HCEC 1CT (cell line): ENCODE data around the gene SIDT2.
"Not testable (repeated sequence)": the region's sequence is repeated elsewhere in the genome, so short reads cannot be mapped to it uniquely, and the experiment has no call there.

Experiments
- DNase-seq: peaks from one replicate; pipeline ENCODE4 v3.0.0-alpha.2; 2017

SIDT2 gene

DNA sequence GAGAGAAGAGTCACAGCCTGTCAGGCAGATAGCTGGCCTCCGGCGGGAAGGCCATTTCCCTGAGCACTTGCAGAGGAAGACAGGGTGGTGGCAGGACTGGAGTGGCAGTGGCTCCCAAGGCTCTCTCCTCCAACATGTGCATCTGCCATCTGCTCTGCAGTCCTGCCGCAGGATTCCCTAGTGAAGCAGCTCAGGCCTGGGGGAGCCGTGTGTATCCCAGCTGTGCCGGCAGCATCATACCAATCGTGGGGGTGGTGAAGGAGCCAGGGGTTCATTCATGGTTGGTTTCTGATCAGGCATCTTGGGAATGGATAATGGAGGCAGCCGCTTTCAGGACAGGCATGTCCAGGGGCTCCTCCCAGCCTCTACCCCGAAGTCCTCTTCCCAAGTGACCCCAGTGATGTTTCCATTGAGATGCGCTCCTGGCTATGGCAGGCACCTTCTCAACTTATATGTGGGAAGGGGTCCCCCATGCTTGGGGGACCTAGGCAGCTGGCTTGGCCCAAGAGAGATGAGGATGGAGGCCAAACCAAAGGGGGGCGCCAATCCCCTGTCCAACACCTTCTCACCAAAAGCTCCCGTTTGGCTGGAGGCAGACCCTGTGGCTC lies 26.8 kb downstream of the SIDT2 start:
- no peak for DNase-seq

DNA sequence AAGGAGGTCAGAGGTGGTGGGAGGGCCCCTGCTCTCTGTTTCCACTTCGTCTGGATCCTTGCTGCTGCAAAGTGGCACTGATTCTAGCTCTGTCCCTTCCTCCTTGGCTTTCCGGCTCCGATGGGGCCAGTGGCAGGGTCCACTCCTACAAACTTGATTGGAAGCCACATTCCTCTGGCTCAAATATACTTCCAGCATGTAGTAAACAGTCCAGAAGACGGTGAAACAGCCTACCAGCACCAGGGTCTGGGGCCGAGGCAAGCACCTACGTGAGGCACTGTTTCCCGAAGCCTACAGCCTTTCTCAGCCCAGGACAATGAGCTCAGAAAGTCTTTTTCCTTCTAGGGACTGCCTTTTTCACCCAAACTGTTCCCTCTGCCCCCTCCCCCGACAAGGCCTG lies 27.6 kb downstream of the SIDT2 start:
- DNase-seq, result not testable (repeated sequence)

DNA sequence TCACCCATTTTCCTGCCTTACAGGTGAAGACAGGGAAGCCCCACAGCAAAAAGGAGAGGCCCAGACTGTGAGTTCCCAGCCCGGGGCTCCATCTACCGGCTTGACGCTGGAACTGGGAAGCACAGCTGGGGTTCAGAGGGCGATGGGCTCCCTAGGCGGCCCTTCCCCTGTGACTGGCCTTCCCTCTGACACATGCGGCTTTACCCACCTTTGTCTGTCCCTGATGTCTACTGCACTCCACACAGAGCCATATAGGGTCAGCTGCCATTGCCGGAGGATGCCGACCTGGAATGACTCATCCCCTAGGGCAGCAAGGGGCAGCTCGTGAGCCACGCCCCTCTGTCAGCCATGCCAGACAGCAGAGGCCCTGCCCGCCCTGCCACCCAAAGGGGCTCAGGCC lies 28.3 kb downstream of the SIDT2 start:
- not testable (repeated sequence) for DNase-seq

DNA sequence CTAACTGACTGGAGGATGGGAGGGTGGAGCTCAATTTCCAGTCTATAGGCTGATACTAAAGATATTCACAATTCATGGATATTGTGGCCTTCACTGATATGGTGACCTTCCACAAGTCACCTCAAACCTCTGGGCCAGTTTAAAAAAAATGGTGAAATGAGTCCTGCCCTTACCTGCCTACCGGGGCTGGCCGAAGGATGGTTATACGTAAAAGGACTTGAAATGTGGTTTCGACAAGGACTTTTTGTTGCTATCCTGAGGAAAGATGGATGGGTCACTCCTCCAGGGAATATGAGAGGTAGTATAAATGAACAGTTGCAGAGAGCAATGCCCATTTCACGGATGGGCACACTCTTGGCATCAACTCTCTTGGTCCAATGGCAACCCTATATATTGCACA lies 28.9 kb downstream of the SIDT2 start:
- DNase-seq, result not testable (repeated sequence)

DNA sequence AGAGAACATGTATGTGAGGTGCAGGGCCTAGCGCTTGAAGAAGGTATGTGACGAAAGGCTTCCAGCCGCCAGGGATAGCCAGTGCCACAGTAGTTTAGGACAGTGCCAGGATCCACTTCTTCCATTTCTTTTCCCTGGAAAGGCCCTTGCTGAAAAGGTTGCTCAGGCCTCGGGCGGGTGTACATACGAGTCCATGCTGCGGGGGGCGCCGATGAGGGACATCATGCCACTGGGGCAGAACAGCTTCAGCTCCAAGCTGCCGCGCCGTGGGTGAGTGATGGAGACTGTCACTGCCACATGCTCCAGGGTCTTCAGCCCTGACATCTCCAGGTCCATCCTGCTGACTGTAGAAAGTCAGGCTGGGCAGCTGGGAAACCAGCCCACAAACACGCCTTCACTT lies 30.2 kb downstream of the SIDT2 start:
- not testable (repeated sequence) for DNase-seq

DNA sequence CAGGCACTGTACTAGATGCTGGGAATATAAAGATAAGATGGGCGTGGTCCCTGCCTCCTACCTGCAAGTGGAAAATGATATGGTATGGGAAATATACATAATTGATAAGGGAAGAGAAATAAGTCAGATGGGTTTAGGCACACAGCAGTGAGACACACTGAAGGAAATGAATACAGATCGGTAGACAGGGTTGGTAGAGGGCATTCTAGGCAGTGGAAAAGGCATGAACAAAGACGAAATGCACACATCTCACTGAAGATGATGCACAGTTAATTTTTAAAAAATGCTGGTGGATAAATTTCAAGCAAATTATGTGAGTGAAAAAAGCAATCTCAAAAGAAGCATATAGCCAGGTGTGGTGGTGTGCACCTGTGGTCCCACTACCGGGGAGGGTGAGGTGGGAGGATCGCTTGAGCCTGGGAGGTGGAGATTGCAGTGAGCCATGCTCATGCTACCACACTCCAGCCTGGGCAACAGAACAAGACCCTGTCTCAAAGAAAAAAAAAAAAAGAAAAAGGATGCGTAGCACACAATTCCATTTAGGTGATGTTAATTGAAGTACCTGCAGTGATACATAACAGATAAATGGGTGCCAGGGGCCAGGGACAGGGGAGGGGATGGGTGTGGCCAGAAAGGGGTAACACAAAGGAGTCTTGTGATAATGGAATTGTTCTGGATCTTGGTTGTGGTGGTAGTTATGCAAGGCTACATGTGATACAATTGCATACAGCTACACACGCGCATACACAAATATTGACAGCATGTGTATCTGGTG lies 31.0 kb downstream of the SIDT2 start:
- DNase-seq, result not testable (repeated sequence)

DNA sequence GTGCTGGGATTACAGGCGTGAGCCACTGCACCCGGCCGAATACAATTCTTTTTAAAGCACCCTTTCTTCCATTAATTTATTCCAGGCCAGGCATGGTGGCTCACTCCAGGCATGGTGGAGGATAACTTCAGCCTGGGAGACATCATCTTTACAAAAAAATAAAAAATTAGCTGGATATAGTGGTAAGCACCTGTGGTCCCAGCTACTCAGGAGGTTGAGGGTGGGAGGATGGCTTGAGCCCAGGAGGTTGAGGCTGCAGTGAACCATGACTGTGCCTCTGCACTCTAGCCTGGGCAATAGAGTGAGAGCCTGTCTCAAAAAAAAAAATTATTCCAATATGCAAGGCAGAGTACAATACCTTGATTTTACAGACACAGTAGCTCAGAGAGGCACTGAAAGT lies 32.1 kb downstream of the SIDT2 start:
- no peak for DNase-seq

DNA sequence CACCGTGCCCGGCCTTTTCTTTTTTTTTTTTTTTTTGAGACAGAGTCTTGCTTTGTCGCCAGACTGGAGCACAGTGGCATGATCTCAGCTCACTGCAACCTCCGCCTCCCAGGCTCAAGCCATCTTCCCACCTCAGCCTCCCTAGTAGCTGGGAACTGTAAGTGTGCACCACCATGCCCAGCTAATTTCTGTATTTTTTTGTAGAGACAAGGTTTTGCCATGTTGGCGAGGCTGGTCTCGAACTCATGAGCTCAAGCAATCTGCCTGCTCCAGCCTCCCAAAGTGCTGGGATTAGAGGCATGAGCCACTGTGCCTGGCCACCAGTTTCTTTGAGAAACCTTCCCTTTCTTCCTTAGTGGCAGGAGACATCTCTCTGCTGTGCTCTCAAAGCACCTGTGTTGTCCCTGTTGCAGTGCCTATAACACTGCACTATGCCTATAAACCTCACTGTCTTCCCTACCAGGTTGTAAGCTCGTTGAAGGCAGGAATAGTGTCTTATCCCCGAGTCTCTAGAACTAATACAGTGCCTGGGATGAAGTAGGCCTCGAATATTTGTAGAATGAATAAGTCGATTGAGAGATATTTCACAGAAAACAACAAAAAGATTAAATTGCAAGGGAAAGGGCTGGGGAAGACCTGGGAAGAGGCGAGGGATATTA lies 34.3 kb downstream of the SIDT2 start:
- DNase-seq, result no peak

DNA sequence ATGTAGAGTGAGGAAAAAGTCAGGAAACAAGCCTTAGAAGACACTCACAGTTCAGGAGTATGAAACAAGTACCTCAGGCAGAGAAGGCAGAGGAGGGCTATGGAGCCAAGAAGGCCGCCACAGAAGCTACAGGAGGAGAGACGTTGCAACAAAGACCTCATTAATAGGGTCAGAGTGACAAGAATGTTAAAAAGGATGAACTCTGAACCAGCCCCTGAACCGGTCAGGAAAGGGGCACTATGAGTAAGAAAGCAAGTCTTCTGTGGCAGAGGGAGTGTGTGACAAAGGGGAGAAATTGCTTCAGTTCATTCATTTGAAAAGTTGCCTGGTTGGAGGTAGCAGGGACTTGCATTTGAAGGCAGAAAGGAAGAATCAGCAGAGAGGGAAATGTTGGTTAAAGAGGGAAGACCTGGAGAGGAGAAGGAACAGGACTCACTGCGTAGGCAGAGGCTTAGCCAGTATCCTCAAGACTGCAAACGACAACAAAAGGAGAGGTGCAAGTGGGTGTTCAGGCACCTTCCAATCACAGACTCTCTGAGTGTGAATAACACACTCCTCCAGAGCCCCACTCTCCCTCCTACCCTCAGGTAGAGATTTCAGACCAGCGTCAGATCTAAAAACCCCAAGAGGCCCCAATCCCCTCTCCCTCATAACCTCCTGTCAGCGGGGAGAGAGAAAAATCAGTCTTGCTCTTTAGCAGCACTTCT lies 36.0 kb downstream of the SIDT2 start:
- DNase-seq, result no peak

DNA sequence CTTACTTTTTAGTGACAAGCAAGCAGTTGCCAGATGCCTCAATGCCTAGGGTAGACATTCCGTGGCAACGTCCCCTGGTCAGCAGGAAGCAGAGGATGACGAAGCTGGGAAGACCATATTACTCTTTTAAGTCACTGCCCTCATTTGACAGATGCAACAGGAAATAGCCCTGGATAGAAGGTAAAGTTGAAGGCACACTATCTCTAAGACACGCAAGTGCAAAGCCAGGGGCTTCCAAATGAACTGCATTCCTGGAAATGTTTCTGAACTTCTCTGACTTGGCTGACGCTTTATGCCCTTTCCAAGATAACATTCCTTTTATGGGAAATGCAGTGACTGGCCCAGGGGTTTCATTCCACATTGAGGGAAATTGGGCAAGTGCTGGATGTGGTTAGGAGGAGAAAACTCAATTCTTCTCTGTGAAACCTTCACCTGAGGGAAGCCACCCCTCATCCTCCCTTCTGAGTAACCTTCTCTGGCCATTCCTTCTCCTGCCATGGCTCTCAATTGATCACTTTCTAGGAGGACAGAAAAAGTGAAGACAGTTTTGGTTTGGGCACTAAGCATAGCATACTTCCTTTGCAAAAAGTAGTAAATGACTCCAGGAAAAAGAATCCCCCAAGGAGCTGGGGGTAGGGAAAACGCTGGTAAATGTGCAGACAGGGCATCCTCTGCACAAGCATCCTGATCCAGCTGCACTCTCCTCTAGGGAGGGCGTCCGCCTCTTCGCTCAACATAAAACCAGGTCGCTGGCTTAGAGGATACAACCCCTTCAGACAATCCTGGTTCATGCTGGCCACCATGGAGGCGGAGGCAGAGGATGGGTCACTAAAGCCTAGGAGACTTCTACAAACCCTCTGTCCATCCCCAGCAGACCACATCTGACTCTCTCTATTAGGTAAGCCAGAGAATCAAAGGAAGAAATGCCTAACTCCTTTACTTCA lies 38.9 kb downstream of the SIDT2 start:
- DNase-seq, result no peak

DNA sequence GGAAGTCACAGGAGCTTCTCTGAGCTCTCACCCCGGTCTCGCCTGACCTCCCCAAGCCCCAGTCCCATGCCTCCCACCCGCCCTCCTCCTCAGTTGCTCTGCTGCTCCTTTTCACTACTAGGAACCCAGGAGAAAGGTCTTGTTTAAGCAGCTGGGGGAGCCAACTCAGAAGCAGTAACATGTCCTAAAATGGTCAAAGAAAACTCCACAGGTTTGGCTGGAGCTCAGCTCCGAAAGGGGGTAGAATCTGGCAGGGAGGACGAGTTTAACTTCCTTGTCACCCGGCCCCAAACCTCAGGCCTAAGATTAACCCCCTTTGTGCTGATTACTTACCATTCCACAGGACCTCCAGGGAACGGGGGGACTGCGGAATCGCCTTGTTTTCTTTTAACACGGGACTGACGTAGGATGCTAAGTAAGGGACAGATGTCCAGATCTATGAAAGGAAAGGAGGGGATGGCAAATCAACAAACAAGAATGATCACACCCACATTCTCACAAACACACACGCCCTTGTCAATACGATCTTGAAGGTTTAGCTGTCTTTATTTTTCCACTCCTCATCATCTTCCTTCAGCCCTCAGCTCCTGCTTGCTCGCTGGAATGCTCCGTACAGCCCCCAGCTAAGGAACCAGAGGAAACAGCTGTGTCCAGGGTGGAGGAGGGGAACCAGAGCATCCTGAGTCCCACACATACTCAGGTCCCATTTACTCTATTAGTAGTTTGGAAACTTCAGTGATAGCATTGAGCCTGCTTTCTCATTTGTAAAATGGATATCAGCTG lies 39.8 kb downstream of the SIDT2 start:
- no peak for DNase-seq

DNA sequence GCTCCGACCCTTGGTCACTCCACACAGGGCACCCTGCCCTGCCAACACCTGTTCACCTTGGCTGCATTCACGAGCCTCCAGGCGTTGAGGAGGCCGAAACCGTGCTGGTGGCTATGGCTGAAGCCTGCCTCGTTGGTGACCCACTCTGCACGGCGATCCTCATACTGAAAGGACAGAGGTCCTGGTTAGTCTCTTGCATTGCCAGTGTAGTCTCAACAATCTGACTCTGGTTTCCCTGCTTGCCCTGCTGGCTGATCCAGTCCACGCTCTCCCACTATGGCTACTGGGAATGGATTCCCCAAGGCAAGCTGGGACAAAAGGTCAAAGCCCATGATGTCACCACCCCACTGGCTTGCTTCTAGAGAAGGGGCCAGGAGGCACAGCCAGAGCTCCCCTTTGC lies 40.5 kb downstream of the SIDT2 start:
- no peak for DNase-seq

DNA sequence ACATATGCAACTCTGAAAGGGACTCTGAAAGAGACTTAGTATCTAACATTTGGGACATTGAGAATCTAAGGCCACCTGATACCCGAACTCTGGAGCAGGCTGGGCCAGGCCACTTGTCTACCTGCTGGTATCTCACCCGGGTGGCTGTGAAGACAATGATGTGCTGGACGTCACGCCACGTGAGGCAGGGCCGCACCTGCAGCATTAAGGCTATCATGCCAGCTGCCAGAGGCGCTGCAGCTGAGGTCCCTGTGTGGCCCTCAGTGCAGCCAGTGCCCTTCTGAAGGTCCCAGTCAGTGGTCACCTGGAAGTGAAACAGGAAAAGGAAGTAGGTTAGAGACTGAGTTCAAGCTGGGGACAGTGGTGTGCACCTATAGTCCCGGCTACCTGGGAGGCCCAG lies 40.9 kb downstream of the SIDT2 start:
- no peak for DNase-seq

DNA sequence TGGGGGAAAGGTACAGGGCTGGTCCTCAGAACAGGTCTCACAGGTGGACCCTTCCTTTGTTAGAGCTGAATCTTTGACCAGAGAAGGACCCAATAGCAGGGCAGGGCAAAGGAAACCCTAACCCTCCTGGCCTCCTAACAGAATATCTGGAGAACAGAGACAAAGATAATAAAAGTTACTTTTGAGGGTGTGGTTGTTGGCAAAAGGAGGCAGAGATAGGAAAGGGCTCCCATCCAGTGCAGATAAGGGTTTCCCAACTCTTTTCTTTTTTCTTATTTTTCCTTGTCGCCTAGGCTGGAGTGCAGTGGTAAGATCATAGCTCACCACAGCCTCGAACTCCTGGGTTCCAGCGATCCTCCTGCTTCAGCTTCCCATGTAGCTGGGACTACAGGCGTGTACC lies 41.5 kb downstream of the SIDT2 start:
- DNase-seq, result no peak

DNA sequence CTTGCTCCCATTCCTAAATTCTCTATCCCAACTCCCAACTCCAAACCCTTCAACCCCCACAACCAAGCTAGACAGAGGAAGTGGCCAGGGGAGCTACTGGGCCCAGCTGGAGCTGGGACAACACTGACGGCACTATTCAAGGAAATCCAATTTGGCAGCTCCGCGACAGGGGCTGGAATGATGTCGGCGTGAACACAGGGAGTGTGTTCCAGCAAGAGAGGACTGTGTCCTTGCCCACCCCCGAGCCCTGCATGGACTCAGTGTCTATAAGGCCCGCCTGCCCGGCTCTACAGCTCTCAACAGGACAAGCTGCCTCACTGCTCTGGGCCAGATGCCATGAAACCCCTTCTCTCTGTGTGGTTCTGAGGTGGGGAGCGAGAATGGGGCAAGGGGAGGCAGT lies 42.0 kb downstream of the SIDT2 start:
- no peak for DNase-seq

DNA sequence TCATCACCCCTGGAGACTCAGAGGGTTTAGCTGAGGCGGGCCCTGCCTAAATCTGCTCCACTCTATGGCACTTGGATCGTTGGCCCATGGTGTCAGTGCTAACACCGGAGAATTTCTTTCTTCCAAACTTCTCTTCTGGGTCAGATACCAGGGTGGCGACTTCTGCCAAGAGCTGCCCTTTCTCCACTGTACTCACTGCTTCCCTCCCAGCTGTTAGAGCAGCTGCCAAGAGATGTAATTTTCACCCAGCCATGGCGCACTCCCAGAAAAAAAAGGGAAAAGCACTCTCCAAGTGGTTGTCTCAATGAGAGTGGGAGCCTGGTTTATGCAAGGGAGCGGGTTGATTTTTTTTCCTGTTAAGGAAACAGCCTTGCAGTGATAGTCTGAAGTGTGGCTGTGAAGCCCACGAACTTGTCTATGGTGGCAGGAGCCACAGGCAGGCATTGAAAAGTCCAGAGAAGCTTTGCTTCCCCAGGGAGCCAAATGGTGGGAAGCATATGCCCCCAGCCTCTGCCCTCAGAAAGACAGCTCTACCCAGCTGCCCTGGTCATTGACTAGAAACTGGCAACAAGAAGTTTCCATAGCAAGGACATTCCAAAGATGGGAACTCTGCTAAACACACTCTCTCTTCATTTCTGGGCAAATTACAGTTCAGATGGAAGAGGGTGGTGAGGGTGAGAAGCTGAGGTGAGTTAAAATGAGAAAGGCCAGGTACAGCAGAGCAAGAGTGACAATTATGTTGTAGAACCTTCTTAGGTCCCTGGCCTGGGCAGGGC lies 42.6 kb downstream of the SIDT2 start:
- no peak for DNase-seq

DNA sequence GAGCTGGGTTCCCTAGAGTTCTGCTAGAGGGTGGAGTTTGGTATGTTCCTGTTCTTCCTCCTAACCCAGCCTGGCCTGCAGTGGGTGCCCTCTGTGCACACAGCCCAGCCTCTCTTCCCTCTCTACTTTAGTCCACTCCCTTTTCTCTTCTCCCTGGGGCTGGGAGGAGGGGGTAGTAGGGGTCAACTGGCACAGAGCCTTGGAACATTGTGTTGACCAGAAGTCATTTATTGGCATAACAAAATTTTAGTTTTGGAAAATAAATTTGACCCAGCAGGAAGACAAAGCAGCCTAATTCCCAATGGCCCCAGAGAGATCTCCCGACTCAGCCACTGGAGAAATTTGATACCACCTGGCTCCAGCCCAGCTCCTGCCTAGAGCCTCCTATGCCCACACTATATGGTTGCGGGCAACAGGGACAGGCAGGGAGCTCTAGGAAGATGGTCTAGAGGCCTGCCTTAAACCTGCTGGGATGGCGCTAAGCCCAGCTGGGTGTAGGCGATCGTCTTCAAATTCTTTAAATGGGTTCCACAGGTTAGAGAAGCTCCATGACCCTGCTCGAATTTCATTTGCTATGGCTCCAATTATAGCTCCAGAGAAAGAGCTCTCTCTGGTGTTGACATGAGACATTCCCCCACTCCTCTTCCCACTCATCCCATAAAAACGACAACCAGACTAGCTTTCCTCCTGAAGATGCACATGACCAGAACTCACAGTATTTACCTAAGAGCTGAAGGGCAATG lies 43.4 kb downstream of the SIDT2 start:
- DNase-seq, result peak; percentile 31

DNA sequence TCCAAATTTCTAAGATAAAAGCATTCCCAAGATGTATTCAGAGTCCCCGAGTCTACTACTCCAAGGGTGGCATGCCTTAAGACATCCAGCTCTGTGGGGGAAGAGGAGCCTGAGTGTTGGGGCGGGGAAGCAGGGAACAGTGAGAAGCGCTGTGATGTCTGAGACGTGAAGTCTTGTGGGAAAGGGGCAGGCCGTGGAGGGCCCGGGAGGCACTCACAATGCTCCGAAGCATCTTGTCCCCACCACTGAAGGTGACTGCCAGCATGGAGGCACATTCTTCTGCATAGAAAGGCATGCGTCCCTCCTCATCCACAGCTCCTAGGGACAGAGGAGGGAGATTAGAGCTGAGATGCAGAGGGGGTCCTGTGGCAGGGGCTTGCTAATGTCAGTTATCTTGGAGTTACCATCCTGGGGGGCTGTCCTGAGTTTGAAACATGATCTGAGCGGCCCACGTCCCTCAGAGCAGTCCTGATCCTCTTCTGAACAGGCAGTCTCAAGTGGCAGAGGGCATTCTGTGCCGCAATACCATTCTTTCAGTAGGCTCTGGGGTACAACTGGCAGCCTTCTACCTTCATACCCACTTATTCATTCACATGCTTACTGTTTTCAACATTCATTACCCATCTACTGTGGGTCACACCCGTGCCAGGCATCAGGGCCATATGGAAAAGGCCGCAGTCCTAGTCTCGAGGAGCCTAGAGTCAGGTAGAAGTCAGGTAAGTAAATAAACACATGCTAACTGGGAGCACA lies 44.6 kb downstream of the SIDT2 start:
- no peak for DNase-seq
